Progenitor cell of endocrine pancreas (in vitro differentiated cells): ENCODE data around the gene TCOF1. TPM values are rescaled to one million over a fixed set of nuclear protein-coding genes. Genes with fewer than 3 reads are reported as not detected.

Source experiments
- DNase-seq: peaks from one replicate; pipeline ENCODE4 v3.0.0; 2021; ENCODE audit warnings: low spot score; ENCODE audit not compliant: unreplicated experiment
- H3K27ac Mint-ChIP-seq: 2 replicates; pipeline ENCODE4 v1.8.0; 2021; ENCODE audit warnings: mild to moderate bottlenecking, moderate library complexity, mixed read lengths
- H3K27me3 Mint-ChIP-seq: 2 replicates; pipeline ENCODE4 v1.8.0; 2021; ENCODE audit warnings: mixed read lengths
- H3K36me3 Mint-ChIP-seq: 2 replicates; pipeline ENCODE4 v1.8.0; 2022; ENCODE audit warnings: mixed read lengths; ENCODE audit not compliant: insufficient read depth
- H3K4me1 Mint-ChIP-seq: 2 replicates; pipeline ENCODE4 v1.8.0; 2021; ENCODE audit warnings: low read depth, mixed read lengths
- H3K4me3 Mint-ChIP-seq: 2 replicates; pipeline ENCODE4 v1.8.0; 2021; ENCODE audit warnings: low read depth, mild to moderate bottlenecking, moderate library complexity, mixed read lengths
- H3K9me3 Mint-ChIP-seq: 2 replicates; pipeline ENCODE4 v1.8.0; 2021; ENCODE audit warnings: low read depth, mixed read lengths
- total RNA-seq: library from RNA; stranded (reverse); gene quantifications from 2 replicates; pipeline ENCODE4 v1.2.1, GENCODE V29; 2021
- TF ChIP-seq, protein P1 (sequence below): fragments of 200-600 bp; sonication (generic); IDR thresholded peaks from one replicate; pipeline ENCODE4 v1.5.0; 2021; ENCODE audit warnings: antibody characterized with exemption, mild to moderate bottlenecking; ENCODE audit not compliant: unreplicated experiment

Gene TCOF1
- total RNA-seq, 1 donor from 2014 or later = 58.9 TPM

DNA sequence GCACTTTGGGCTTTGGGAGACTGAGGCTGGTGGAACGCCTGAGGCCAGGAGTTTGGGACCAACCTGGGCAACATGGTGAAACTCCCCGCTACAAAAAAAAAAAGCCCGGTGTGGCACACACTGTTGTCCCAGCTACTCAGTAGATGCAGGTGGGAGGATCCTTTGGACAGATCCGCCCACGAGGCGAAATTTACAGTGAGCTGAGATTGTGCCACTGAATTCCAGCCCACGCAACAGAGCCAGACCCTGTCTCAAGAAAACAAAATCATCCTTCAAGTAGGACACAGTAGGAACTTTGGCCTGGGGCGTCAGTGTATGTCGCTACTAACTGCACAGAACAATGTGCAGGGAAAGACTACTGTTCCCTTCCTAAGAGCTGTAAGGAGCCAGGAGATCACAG is 87.3 kb downstream of the TCOF1 start:
- peak overlapping the region; percentile 70 for H3K27ac Mint-ChIP-seq
- no peaks in the 10 kb centered on the region for H3K27me3 Mint-ChIP-seq
- no peaks in the 10 kb centered on the region for H3K9me3 Mint-ChIP-seq
- DNase-seq = no peak
- no peak overlapping the region for H3K4me3 Mint-ChIP-seq
- TF ChIP-seq, protein P1, sequence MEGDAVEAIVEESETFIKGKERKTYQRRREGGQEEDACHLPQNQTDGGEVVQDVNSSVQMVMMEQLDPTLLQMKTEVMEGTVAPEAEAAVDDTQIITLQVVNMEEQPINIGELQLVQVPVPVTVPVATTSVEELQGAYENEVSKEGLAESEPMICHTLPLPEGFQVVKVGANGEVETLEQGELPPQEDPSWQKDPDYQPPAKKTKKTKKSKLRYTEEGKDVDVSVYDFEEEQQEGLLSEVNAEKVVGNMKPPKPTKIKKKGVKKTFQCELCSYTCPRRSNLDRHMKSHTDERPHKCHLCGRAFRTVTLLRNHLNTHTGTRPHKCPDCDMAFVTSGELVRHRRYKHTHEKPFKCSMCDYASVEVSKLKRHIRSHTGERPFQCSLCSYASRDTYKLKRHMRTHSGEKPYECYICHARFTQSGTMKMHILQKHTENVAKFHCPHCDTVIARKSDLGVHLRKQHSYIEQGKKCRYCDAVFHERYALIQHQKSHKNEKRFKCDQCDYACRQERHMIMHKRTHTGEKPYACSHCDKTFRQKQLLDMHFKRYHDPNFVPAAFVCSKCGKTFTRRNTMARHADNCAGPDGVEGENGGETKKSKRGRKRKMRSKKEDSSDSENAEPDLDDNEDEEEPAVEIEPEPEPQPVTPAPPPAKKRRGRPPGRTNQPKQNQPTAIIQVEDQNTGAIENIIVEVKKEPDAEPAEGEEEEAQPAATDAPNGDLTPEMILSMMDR = no peak
- H3K36me3 Mint-ChIP-seq = peaks cover 25% of the 10 kb centered on the region
- peaks cover 13% of the 10 kb centered on the region for H3K4me1 Mint-ChIP-seq

DNA sequence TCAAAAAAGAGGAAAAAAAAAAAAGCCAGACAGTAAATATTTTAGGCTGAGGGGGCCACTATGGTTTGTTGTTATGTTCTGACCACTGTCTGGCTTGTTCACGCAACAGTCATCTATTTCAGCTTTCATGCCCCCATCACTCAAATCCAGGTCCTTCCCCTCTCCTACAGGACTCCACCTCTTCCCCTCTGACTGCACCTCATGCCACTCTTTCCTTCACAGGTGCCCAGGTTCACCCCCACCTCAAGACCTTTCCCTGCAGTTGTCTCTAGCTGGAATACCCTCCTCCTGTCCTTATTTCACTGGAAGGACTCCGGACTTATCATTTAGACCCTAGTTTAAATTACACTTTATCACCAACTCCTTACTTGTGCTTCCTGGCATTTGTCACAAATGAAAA is 88.6 kb downstream of the TCOF1 start:
- Mint-ChIP-seq H3K4me1 (peaks cover 13% of the 10 kb centered on the region), H3K27ac (peak overlapping the region; percentile 60), H3K36me3 (peaks cover 25% of the 10 kb centered on the region), H3K9me3 (peaks cover 4% of the 10 kb centered on the region), H3K4me3 (no peak overlapping the region), H3K27me3 (no peaks in the 10 kb centered on the region)
- no peak for DNase-seq
- TF ChIP-seq, protein P1 = no peak

DNA sequence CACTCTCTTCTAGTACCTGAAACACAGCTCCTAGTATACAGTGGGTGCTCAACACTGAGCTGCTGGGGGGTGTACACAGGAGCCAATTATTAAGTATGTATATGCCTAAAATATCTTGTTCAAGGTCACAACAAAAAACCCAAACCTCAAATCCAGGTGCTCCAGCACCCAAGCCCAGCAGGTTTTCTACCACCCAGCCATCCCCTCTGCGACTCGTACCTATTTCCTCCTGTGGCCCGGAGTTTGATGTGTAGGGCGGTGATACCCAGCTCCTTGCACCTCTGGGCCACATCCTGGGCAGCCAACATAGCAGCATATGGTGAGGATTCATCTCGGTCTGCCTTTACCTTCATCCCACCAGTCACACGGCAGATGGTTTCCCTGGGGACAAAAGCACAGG is 89.1 kb downstream of the TCOF1 start:
- Mint-ChIP-seq H3K27ac (no peak overlapping the region), H3K4me1 (peaks cover 13% of the 10 kb centered on the region), H3K4me3 (no peak overlapping the region), H3K27me3 (no peaks in the 10 kb centered on the region), H3K36me3 (peaks cover 25% of the 10 kb centered on the region), H3K9me3 (peaks cover 4% of the 10 kb centered on the region)
- DNase-seq = no peak
- TF ChIP-seq, protein P1 = no peak

DNA sequence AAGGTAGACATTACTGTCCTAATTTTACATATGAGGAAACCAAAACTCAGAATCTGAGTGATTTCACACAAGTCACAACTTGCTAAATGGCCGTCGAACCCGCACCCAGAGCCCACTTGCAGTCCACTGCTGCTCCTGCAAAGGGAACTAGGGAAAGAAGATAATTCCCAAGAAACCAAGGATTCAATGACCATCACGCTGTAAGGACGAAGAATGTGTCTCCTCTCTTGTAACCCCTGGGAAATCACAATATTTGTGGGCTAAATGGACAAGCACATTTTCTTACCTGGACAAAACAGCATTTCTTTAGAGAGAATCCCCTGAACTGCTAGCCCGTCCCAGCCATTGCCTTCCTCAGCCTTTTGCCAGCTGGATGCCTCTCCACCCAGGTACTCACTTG is 89.7 kb downstream of the TCOF1 start:
- DNase-seq = no peak
- H3K27me3 Mint-ChIP-seq = no peaks in the 10 kb centered on the region
- peak overlapping the region; percentile 99 for H3K4me3 Mint-ChIP-seq
- H3K4me1 Mint-ChIP-seq = peaks cover 13% of the 10 kb centered on the region
- H3K27ac Mint-ChIP-seq = no peak overlapping the region
- TF ChIP-seq, protein P1 = no peak
- peaks cover 25% of the 10 kb centered on the region for H3K36me3 Mint-ChIP-seq
- peaks cover 4% of the 10 kb centered on the region for H3K9me3 Mint-ChIP-seq

DNA sequence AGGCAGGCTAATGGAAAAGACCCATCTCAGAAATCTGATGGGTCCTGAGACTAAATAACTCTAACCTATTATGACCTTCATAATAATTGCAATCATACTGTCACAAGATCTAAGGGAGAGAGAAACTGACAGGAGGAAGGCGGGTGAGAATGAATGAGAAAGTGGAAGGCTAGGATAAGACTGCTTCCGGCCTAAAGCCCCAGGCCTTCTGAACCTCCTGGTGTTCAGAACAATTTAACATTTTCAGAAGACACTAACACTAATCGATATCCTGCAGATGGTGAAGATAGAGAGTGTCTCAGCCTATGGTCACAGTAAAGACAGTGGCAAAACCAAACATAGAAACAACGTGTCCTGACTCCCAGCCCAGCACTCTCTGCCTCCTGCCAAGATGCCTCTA is 90.8 kb downstream of the TCOF1 start:
- DNase-seq = no peak
- peaks cover 13% of the 10 kb centered on the region for H3K4me1 Mint-ChIP-seq
- TF ChIP-seq, protein P1 = no peak
- H3K27ac Mint-ChIP-seq = peak overlapping the region; percentile 100
- peaks cover 22% of the 10 kb centered on the region for H3K36me3 Mint-ChIP-seq
- H3K9me3 Mint-ChIP-seq = peaks cover 4% of the 10 kb centered on the region
- H3K27me3 Mint-ChIP-seq = no peaks in the 10 kb centered on the region
- peak overlapping the region; percentile 99 for H3K4me3 Mint-ChIP-seq
